Measurements from ENCODE around the gene TWSG1.

DNA sequence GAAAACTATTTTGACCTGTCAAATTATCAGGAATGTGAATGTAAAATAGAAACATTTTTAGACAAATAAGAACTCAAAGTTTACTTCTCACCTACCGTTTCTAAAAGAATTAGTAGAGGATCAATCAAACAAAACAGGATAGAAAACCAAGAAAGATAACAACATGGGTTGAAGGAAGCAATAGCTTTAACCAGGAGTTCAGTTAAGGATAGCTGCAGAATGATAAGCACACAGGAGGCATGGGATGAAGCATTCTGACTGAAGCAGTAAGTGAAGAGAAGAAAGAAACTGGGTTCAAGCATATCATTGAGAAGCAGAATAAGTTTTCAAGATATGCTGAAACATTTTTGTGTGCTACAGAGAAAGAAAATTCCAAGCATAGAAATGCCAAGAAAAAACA, 52.3 kb downstream of the TWSG1 start:
- TF ChIP-seq, protein P1, sequence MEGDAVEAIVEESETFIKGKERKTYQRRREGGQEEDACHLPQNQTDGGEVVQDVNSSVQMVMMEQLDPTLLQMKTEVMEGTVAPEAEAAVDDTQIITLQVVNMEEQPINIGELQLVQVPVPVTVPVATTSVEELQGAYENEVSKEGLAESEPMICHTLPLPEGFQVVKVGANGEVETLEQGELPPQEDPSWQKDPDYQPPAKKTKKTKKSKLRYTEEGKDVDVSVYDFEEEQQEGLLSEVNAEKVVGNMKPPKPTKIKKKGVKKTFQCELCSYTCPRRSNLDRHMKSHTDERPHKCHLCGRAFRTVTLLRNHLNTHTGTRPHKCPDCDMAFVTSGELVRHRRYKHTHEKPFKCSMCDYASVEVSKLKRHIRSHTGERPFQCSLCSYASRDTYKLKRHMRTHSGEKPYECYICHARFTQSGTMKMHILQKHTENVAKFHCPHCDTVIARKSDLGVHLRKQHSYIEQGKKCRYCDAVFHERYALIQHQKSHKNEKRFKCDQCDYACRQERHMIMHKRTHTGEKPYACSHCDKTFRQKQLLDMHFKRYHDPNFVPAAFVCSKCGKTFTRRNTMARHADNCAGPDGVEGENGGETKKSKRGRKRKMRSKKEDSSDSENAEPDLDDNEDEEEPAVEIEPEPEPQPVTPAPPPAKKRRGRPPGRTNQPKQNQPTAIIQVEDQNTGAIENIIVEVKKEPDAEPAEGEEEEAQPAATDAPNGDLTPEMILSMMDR (IDR thresholded peaks at IDR 0.05 in 2 of 3, conservative IDR thresholded peaks at IDR 0.05 in 1 of 3; ENCODE audit: control insufficient read depth in 2 of 3, extremely low read depth in 1 of 3, insufficient read depth in 1 of 3, low read depth in 3 of 3, low read length in 3 of 3): no peak
- TF ChIP-seq ASH2L (IDR thresholded peaks at IDR 0.05; ENCODE audit: borderline replicate concordance, low read depth) (no peak), ZNF24 (IDR thresholded peaks at IDR 0.05) (no peak), ZNF622 (IDR thresholded peaks at IDR 0.05) (no peak)
- TF ChIP-seq, protein P2, sequence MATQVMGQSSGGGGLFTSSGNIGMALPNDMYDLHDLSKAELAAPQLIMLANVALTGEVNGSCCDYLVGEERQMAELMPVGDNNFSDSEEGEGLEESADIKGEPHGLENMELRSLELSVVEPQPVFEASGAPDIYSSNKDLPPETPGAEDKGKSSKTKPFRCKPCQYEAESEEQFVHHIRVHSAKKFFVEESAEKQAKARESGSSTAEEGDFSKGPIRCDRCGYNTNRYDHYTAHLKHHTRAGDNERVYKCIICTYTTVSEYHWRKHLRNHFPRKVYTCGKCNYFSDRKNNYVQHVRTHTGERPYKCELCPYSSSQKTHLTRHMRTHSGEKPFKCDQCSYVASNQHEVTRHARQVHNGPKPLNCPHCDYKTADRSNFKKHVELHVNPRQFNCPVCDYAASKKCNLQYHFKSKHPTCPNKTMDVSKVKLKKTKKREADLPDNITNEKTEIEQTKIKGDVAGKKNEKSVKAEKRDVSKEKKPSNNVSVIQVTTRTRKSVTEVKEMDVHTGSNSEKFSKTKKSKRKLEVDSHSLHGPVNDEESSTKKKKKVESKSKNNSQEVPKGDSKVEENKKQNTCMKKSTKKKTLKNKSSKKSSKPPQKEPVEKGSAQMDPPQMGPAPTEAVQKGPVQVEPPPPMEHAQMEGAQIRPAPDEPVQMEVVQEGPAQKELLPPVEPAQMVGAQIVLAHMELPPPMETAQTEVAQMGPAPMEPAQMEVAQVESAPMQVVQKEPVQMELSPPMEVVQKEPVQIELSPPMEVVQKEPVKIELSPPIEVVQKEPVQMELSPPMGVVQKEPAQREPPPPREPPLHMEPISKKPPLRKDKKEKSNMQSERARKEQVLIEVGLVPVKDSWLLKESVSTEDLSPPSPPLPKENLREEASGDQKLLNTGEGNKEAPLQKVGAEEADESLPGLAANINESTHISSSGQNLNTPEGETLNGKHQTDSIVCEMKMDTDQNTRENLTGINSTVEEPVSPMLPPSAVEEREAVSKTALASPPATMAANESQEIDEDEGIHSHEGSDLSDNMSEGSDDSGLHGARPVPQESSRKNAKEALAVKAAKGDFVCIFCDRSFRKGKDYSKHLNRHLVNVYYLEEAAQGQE (IDR thresholded peaks at IDR 0.05; ENCODE audit: low read depth, low read length): no peak
- TF ChIP-seq, protein P3, sequence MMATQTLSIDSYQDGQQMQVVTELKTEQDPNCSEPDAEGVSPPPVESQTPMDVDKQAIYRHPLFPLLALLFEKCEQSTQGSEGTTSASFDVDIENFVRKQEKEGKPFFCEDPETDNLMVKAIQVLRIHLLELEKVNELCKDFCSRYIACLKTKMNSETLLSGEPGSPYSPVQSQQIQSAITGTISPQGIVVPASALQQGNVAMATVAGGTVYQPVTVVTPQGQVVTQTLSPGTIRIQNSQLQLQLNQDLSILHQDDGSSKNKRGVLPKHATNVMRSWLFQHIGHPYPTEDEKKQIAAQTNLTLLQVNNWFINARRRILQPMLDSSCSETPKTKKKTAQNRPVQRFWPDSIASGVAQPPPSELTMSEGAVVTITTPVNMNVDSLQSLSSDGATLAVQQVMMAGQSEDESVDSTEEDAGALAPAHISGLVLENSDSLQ (IDR thresholded peaks at IDR 0.05): no peak
- TF ChIP-seq, protein P4, sequence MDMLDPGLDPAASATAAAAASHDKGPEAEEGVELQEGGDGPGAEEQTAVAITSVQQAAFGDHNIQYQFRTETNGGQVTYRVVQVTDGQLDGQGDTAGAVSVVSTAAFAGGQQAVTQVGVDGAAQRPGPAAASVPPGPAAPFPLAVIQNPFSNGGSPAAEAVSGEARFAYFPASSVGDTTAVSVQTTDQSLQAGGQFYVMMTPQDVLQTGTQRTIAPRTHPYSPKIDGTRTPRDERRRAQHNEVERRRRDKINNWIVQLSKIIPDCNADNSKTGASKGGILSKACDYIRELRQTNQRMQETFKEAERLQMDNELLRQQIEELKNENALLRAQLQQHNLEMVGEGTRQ (IDR thresholded peaks at IDR 0.05; ENCODE audit: borderline replicate concordance, low read depth, low read length): no peak
